ENCODE measurements around the gene TCEANC2.
A peak's percentile ranks its signal among the peaks of the same experiment; 100 is the strongest.
"Not testable (repeated sequence)": the region's sequence is repeated elsewhere in the genome, so short reads cannot be mapped to it uniquely, and the experiment has no call there.

Gene TCEANC2

DNA sequence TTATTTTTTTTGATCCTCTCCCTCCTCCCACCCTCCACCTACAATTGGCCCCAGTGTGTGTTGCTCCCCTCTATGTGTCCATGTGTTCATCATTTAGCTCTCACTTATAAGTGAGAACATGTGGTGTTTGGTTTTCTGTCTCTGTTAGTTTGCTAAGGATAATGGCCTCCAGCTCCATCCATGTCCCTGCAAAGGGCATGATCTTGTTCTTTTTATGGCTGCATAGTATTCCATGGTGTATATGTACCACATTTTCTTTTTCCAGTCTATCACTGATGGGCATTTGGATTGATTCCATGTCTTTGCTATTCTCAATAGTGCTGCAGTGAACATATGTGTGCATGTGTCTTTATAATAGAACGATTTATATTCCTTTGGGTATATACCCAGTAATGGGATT is 28.6 kb upstream of the TCEANC2 start:
- DNase-seq (ENCODE audit: low read depth in 2 of 3, low spot score in 1 of 3) = not testable (repeated sequence)

DNA sequence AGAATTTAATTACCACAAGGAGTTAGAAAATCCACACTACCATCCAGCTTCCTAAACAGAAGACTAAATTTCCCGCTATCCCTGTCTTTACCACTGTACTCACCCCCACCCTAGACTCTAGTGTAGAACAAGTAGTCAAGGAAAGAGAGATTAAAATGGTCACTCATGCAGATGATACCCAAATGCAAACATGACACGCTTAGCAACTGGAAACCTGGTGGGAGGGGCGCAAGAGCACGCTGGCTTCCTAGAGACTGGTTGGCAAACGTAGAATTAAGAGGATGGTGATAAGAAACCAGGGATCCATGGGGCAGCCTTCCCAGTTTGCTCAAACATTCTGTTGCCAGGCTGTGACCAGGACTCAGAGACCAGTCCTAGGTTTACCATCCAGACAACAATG is 25.6 kb upstream of the TCEANC2 start:
- no peak for DNase-seq (ENCODE audit: low read depth in 2 of 3, low spot score in 1 of 3)

DNA sequence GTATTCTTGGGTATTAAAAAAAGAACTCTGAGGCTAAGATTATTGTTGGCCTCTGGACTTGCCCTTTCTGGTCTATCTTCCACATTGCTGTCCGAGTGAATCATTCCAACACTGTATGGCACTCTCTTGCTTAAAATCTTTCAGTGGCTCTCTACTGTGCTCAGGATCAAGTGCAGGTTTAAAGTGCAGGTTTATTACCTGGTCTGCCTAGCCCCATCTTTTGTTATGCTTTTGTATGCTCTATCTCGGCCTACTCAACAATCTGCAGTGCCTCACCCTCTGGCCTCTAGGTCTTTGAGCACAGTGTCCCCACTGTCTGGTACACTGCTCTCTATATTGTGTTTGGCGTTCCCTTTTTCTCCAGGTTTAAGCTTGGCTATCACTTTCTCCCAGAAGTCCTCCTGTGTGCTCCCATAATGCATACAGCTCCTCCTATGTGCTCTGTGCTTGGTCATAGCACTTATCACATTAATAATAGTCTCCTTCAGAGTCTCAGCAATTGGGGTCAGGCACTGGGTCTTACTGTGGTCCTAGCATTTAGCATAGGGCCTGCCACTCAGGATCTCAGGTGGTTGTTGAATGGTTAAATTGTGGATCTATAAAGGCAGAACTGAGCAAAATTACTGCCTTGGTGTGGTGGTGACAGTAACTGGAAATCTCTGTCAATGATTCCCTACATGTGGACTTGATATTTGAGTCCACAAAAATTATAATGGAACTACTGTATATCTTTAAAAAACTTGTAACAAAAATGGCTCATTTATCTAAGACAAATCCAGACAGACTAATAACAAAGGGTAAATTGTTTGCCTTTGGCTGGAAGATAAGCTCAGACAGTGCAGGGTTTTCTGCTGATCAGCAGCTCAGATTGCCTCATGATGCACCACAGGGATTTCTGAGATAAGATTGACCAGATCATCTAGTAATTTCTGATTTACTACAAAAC is 24.8 kb upstream of the TCEANC2 start:
- no peak for DNase-seq (ENCODE audit: low read depth in 2 of 3, low spot score in 1 of 3)

DNA sequence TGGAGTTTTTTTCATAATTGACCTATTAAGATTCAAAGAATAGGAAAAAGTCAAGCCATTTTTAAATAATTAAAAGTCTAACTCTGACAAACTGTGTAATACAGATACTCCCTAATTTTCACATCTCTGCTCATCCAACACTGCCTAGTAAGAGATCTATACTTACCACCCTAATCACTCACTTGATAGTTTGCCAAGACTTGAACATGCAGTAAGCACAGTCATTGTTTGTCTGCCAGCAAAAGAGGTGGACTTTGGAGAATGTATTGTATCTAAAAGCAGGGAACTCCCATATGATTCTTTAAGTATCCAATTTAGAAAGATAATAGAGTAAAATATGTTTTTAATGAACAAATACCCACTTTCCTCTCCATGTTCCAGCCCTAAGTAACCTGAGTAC is 15.9 kb upstream of the TCEANC2 start:
- no peak for DNase-seq (ENCODE audit: low read depth in 2 of 3, low spot score in 1 of 3)

DNA sequence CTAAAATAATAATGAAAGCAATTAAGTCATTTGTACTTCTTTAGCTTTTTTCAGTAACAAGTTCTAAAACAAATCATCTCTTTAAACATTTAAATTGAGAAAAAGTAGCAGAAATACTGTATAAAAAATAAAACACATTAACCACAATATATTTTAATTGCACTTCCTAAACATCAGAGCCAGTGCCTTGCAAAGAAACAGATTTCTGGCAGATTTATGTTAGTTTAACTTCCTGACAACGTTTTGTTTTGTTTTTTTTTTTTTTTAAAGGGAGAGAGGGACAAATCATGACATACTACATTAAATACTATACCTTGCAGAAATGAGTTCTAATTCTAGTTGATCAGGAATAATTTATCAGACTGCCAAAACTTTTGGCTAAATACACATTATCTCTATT is 11.6 kb upstream of the TCEANC2 start:
- no peak for DNase-seq (ENCODE audit: low read depth in 2 of 3, low spot score in 1 of 3)

DNA sequence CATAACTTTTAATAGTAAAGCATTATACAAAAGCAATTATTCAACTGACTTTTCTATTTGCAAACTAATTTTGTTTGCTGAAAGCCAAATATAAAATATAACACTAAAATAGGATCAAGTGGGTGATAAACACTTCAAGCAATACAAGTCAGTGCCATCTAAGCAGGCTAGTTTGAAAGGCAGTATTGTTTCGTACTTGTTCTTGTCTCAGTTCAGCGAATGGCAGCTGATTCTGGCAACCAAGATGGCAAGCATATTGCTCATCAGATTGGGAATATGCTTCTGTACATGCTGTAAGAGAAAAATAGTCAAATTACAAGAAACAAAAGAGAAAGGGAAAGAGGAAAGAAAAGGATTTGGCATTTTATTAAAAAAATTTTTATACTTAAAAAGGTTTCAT is 7.9 kb upstream of the TCEANC2 start:
- no peak for DNase-seq (ENCODE audit: low read depth in 2 of 3, low spot score in 1 of 3)

DNA sequence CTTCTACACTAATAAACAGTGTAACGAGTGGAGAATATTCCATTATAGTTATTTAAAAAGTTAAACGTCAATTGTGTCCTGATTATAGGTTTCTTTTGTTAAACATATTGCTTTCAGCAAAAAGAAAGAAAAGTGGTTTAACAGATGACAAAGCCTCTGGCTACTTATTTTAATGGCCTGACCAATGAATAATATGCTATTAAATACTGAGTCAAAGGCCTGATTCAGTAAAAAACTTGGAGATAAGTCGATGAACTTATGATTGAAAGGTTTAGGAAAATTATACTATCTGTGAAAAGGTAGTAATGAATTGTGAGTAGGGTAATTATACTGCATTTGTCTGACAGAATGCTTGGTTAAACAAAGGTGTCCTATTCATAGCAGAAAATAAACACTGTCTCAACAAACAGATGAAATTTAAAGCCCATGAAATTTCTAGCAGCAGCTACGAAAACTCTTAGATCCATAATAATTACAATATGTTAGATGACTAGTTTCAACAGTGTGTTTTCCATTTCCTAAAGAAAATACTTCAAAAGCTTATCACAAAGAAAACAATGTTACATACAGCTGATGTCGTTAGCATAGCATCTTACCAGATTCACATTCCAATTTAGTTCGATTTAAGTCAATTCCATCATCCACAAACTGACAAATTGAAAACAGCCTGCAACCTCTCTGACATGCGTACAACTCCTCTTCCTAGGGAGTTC is 6.6 kb upstream of the TCEANC2 start:
- no peak for DNase-seq (ENCODE audit: low read depth in 2 of 3, low spot score in 1 of 3)

DNA sequence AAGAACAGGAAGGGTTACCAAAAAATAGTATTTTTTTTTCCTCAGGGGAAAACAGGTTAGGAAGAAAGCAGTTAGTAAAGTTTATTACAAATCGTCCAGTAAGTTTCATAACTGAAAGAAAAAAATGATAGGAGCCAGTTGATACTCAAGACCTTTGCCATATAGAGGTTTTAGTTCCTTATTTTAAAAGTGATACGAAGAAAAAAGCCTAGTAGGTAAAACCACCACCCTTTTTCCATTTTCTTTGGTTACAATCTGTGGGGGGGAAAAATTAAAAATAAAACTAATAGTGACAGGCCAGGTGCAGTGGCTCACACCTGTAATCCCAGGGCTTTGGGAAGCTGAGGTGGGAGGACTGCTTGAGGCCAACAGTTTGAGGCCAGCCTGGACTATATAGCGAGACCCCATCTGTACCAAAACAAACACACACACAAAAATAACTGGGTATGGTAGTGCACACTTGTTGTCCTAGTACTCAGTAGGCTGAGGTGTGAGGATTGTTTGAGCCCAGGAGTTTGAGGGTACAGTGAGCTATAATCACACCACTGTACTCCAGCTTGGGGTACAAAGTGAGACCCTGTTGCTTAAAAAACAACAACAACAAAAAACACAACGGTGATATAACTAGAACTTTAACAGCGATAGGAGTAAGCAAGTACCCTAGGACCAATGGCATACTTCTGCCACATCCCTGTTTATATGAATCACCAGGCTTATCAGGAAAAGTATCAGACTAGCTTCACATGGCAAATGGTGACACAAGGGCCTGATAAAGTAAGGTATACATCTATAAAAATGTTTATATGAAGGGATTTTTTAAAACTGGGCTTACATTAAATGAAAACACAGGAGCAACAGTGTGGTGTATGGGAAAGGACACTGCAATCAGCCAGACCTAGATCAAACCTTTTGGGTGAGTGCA is 5.8 kb upstream of the TCEANC2 start:
- no peak for DNase-seq (ENCODE audit: low read depth in 2 of 3, low spot score in 1 of 3)

DNA sequence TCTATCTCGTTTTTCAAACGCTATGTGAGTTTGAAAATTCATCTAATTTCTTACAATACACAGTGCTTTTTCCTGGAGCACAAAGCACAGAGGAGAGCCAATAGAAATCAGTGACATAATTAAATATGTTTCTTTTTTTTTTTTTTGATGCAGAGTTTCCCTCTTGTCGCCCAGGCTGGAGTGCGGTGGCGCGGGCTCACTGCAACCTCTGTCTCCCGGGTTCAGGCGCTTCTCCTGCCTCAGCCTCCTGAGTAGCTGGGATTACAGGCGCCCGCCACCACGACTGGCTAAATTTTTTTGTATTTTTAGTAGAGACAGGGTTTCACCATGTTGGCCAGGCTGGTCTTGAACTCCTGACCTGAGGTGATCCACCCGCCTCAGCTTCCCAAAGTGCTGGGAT is 3.0 kb upstream of the TCEANC2 start:
- not testable (repeated sequence) for DNase-seq (ENCODE audit: low read depth in 2 of 3, low spot score in 1 of 3)

DNA sequence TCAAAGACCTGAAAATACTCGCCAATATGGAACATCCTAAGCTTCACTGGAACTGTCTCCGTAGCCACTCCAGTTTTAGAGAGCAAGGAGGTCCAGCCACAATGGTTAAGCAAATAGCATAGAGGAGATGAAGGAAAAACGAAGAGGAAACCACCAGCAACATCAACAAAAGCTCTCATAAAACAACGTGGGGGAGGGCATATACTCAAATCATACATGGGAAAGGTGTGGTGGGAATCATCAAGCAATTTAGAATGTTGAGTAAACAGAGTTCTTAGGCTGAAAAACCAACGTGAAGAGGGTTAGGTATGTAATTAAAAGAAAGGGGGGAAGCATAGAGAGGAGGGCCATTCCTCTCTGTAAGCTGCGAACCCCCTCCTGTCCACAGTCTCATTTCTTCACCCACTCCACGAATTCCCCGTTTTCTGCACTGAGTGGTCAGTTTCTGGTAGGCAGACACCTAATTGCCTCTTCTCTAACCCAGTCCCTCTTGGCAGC is 1.4 kb upstream of the TCEANC2 start:
- no peak for DNase-seq (ENCODE audit: low read depth in 2 of 3, low spot score in 1 of 3)

DNA sequence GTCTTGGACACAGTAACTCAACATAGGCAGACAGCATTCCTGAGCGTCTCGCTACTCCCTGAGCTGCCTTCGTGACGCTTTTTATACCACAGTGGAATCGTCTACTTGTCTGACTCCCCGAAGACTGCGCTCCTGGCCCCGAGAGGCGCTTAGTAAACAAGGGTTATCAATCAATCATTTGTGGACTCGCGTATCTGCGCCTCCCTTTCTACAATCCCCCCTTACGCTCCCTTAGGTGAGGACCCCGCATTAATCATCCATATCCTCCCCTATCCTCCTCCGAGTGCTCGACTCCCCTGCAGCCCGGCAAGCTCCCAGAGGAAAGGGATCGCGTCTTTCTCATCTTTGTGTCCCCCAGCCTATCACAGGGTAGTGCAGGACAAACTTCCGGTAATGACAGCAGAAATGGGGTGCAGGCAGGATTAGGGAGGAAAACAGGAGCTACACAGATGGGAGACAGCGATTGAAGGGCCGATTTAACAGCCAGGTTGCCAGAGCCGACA is 926 bp upstream of the TCEANC2 start:
- peak; percentile 12 to 16 (median 16) for DNase-seq (ENCODE audit: low read depth in 2 of 3, low spot score in 1 of 3)

DNA sequence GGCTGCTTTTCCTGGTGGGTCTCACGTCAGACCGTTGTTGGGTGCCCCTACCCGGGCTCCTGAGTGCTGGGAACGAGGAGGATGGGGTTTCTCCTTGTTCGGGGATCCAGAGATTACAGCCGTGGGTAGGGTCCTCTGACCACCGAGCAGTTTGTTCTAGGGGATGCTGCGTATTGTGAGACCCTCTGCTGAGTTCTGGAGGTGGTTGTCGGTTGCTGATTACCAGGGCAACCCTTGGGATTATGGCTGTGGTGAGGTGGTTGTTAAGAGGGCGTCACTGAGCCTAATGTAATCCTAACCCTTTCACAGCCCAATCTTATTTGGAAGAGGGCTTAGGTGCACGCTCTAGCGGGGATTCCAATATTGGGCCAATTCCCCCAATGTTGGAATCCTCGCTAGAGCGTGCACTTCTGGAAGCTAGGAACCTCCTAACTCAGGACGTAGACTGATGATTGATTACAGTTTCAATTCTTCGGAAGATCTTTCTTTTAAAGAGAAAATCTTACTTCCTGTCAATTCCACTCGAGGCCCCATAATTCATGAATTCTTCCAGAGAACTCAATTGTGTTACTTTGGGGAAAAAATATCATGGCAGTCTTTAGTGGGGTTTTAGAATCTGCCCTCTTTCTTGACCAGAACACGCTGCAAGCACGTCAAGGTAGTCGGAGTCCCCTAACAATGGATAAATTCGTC is 483 bp downstream of the TCEANC2 start:
- DNase-seq (ENCODE audit: low read depth in 2 of 3, low spot score in 1 of 3) = no peak

DNA sequence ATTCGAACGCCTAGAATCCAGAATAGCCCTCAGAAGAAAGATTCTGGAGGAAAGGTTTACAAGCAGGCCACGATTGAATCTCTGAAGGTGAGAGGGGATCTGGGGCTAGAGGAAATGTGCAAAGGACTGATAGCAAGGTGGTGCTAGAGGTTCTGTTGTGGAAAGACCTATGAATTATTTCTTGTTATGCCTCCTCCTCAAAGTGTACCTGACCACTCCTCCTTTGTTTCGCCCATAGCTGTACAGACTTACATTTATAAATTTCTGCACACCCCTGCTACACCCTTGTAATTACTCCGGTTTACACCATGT is 986 bp downstream of the TCEANC2 start:
- no peak for DNase-seq (ENCODE audit: low read depth in 2 of 3, low spot score in 1 of 3)

DNA sequence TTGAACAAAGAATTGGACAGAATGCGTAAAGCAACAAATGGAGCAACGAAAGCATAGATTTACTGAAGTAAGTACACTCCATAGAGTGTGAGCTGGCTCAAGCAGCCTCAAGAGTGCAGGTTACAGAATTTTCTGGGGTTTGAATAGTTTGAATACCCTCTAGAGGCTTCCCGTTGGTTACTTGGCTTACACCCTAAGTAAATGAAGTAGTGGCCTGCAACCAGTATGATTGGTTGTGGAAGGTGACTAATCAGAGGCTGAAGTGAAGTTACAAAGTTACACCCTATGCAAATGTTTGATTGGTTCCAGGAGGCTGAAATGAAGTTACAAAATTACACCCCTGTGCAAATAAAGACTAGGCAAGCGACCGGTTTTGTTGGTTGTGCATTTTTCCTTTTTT is 10.9 kb downstream of the TCEANC2 start:
- no peak for DNase-seq (ENCODE audit: low read depth in 2 of 3, low spot score in 1 of 3)

DNA sequence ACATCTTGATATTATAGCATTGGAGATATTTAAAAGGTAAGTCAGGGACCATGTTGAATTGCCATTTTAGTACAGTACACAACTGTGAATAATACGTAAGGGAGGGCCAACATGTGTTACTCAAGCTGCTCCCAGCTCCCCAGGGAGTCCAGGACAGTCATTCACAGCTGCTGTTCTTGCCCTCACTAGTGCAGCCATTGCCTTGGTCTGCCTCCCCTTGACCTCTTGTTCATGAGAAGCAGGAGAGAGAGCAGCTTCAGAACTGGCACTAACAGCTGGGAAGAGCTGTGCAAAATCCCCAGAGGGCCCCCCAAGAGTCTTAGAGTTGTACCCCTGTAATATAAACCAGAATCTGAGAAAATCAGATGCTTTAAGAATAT is 16.4 kb downstream of the TCEANC2 start:
- DNase-seq (ENCODE audit: low read depth in 2 of 3, low spot score in 1 of 3) = no peak

DNA sequence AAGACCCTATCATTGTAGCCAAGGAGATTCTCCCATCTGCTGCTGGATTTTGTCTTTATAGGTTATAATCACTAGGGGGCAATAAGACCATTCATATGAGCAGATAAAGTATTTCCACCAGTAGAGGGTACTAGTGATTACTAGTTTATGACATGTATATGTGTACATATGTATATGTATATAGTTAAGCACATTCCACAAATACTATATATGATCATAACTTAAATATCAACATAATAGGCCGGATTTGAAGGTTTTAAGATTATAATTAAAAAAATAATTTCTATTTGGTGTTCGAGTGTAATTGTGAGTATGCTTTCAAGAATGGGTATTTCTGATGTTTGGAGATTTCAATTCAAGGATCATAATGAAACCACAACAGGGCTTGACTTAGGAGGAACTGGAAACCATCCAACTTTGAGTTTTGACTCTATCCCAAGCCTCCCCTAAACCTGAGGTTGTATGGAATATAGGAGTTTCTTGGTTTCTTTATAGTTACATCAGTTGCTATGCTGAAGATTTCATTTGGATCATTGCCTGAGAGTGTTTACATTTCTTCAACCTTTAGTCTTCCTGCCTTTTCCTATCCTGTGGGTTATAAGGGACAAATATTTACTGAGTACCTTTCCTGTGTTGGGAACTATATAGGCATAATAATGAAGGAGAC is 16.9 kb downstream of the TCEANC2 start:
- DNase-seq (ENCODE audit: low read depth in 2 of 3, low spot score in 1 of 3) = no peak

DNA sequence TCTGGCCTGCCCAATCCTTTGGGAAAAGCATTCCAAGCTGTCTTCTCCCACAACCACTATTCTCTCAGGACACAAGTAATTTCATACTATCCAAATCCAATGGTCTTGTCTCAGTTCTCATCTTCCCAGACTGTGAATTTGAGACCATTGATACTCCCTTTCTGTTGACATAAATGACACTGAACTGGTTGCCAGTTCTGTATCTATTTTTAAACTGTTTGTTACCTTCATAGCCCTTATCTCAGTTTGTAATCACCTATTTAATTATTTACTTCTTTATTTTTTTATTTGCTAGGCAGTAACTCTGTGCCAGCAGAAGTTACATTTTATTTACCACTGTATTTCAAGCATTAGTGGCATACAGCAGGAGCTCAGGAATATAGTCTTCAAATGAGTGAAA is 24.0 kb downstream of the TCEANC2 start:
- DNase-seq (ENCODE audit: low read depth in 2 of 3, low spot score in 1 of 3) = no peak

DNA sequence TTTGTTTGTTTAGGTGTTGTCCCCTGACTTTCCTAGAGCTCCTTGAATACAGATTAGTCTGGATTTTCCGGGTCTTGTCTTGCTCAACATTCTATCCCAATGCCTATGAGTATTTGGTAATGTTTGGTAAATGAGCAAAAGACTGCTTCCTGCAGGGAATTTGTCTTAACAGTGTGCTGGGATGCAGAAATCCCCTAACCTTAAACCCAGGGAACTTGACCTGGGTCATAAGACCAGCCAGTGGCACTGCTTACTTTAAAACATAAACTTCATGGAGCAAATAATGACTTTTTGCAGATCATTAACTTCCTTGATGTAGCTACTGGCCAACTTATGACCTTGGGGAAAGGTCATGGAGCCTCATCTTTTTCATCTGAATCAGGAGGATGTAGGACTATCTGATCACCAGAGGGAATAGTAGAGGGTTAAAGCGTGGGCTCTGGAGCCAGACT is 27.2 kb downstream of the TCEANC2 start:
- DNase-seq (ENCODE audit: low read depth in 2 of 3, low spot score in 1 of 3) = no peak

DNA sequence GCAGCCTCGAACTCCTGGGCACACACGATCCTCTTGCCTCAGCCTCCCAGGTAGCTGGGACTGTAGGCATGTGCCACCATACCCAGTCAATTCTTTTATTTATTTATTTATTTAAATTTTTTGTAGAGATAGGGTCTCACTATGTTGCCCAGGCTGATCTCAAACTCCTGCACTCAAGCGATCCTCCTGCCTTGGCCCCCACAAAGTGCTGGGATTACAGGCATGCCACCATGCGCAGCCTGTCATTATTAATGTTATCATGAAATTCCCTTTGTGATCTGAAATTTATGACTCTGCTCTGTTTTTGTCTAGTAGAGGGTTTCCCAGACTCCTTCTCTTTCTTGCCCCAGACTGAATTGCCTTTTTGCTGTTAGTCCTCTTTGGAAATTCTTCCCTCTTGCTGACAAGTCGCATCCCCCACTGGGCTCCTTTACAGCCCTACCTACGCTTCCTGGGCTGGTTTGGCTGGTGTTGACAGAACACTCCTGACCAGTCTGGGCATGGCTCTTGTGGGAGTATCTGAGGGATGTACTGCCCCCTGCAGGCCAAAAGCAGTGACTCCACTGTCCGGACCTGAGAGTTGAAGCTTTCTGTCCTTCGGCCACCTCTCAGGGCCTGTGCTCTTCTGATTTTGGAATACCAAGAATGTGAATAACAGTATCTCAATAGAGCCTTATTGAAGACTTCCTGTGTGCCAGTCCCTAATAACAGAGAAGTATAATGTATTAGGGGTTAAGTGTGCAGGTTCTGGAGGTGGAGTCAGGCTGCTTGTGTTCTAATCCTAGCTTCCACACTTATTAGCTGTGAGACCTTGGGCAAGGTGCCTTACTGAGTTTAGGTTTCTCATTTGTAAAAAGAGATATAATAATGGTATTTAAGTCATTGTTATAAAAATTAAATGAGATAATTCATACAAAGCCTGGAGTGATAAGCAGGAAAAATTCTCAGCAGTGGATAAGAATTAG is 28.2 kb downstream of the TCEANC2 start:
- DNase-seq (ENCODE audit: low read depth in 2 of 3, low spot score in 1 of 3) = peak; percentile 40 to 58 (median 57)

All from stimulated activated CD4-positive, alpha-beta T cell treated with anti-CD3 and anti-CD28 coated beads, Interleukin-12 subunit alpha, Interleukin-12 subunit beta, amount 100 ng/mL, for 48 hours (primary cell).